ENCODE data around the gene TCOF1.
"Not testable (repeated sequence)": the region's sequence is repeated elsewhere in the genome, so short reads cannot be mapped to it uniquely, and the experiment has no call there.

- not testable (repeated sequence) for TF ChIP-seq POLR2A, CTCF, EP300 (IDR thresholded peaks at IDR 0.05)
These were observed 56.6 kb downstream of the TCOF1 start for GRCh38 chr5:150413902-150414790.
